Measurements from ENCODE around the gene SLC38A11. TPM values are rescaled to one million over a fixed set of nuclear protein-coding genes. Genes with fewer than 3 reads are reported as not detected.
"Not testable (repeated sequence)": the region's sequence is repeated elsewhere in the genome, so short reads cannot be mapped to it uniquely, and the experiment has no call there.

Gene SLC38A11
- total RNA-seq, 1 experiment from 2014 or later = not detected

DNA sequence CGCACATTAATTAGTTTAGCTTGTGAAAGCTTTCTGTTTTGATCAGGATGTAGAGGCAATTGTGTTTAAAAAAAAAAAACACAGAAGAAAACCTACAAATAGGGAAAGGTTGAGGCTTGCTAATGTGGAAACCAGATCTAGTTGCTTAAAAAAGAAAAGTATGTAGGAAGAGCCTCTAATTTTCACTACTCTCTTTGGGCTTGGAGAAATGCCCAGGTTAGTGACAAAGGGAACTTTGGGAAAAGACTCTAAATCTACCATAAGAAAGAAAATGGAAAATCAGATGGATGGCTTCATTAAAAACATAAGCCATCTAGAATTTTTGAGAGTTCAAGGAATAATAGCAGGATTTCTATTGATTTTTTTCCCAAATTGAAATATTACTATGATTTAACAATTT, 47.3 kb upstream of the SLC38A11 start:
- no peaks in the 10 kb centered on the region for H3K79me2 ChIP-seq (ENCODE audit: insufficient read depth, low read length)
- 0 out of 2 replicates have a peak, but pooled peaks cover 4% of the 10 kb centered on the region for H3K27me3 ChIP-seq (ENCODE audit: insufficient read depth, low read length)
- no peaks in the 10 kb centered on the region for H4K20me1 ChIP-seq (ENCODE audit: insufficient read depth)
- H3K9me2 ChIP-seq (ENCODE audit: insufficient read depth) = no peaks in the 10 kb centered on the region
- ChIA-PET POLR2A (no interaction called here), CTCF (interaction anchor here (1.0 kb wide), 2 partner anchors 12 to 14 kb away, joined by 4 read pairs; no protein-coding TSS in a partner anchor), RAD21 (ENCODE audit: low non-redundant PET in 1 of 2, low total read pairs in 2 of 2, uncharacterized antibody in 2 of 2, unreplicated experiment in 2 of 2) (no interaction called here)
- no TSS peak for BruUV-seq (replicated peaks)
- no peaks in the 10 kb centered on the region for H3K36me3 ChIP-seq (ENCODE audit: control insufficient read depth in 1 of 2, insufficient read depth in 2 of 2, low read length in 2 of 2)
- no peaks in the 10 kb centered on the region for H3K9me3 ChIP-seq (ENCODE audit: control insufficient read depth in 1 of 2, insufficient read depth in 1 of 2, low read depth in 1 of 2, low read length in 2 of 2)
- DNase-seq (ENCODE audit: low read depth, low spot score) (no peak), ATAC-seq (no peak)
- no peak overlapping the region for H3K4me3 ChIP-seq (replicated peaks in 1 of 2; ENCODE audit: low read depth in 1 of 2, low read length in 2 of 2)
- H2AFZ ChIP-seq (ENCODE audit: low read depth, low read length, poor library complexity, severe bottlenecking) = no peak overlapping the region
- intact Hi-C loops (cut with micrococcal nuclease) = loop anchor here (5.0 kb wide), 1 partner anchor 200 kb away; the partner anchor contains the start of gene SCN3A
- H3K9ac ChIP-seq (ENCODE audit: low read length) = no peak overlapping the region
- no peaks in the 10 kb centered on the region for H3K4me1 ChIP-seq (ENCODE audit: control insufficient read depth in 1 of 2, insufficient read depth in 2 of 2, low read length in 2 of 2)
- no peak for TF ChIP-seq ZBTB33 (IDR thresholded peaks at IDR 0.05; ENCODE audit: extremely low read depth, insufficient replicate concordance, low read length)
- TF ChIP-seq POLR2AphosphoS5 (IDR thresholded peaks at IDR 0.05; ENCODE audit: low read depth, low read length) = no peak
- no peak for TF ChIP-seq TCF7L2 (IDR thresholded peaks at IDR 0.05; ENCODE audit: borderline replicate concordance, extremely low read depth, insufficient read depth, insufficient read length)
- no peak for TF ChIP-seq FOSL1 (IDR thresholded peaks at IDR 0.05; ENCODE audit: low read depth)
- TF ChIP-seq JUND (IDR thresholded peaks at IDR 0.05) = no peak
- TF ChIP-seq ELF1 (IDR thresholded peaks at IDR 0.05; ENCODE audit: borderline replicate concordance, low read depth) = no peak
- TF ChIP-seq CBX3 (IDR thresholded peaks at IDR 0.05; ENCODE audit: low read depth) = no peak
- TF ChIP-seq SP1 (IDR thresholded peaks at IDR 0.05; ENCODE audit: low read depth) = no peak
- TF ChIP-seq EGR1 (IDR thresholded peaks at IDR 0.05; ENCODE audit: low read depth) = no peak
- H3K4me2 ChIP-seq (ENCODE audit: low read length) = no peak overlapping the region
- no peak overlapping the region for H3K27ac ChIP-seq (ENCODE audit: low read depth, low read length)

DNA sequence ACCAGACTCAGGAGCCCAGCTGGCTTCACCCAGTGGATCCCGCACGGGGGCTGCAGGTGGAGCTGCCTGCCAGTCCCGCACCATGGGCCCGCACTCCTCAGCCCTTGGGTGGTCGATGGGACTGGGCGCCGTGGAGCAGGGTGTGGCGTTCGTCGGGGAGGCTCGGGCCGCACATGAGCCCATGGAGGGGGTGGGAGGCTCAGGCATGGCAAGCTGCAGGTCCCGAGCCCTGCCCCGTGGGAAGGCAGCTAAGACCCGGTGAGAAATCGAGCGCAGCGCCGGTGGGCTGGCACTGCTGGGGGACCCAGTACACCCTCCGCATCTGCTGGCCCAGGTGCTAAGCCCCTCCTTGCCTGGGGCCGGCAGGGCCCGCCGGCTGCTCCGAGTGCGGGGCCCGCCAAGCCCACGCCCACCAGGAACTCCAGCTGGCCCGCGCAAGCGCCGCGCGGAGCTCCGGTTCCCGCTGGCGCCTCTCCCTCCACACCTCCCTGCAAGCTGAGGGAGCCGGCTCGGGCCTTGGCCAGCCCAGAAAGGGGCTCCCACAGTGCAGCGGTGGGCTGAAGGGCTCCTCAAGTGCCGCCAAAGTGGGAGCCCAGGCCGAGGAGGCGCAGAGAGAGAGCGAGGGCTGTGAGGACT, 39.5 kb upstream of the SLC38A11 start:
- RAD21 ChIA-PET (ENCODE audit: low non-redundant PET in 1 of 2, low total read pairs in 2 of 2, uncharacterized antibody in 2 of 2, unreplicated experiment in 2 of 2); H4K20me1 ChIP-seq (ENCODE audit: insufficient read depth); H3K9me3 ChIP-seq (ENCODE audit: control insufficient read depth in 1 of 2, insufficient read depth in 1 of 2, low read depth in 1 of 2, low read length in 2 of 2); H3K27ac ChIP-seq (ENCODE audit: low read depth, low read length); BruUV-seq (replicated peaks); POLR2A ChIA-PET; H3K4me2 ChIP-seq (ENCODE audit: low read length); H3K9ac ChIP-seq (ENCODE audit: low read length); DNase-seq (ENCODE audit: low read depth, low spot score); H2AFZ ChIP-seq (ENCODE audit: low read depth, low read length, poor library complexity, severe bottlenecking); H3K4me3 ChIP-seq (replicated peaks in 1 of 2; ENCODE audit: low read depth in 1 of 2, low read length in 2 of 2); H3K9me2 ChIP-seq (ENCODE audit: insufficient read depth); CTCF ChIA-PET; ATAC-seq; H3K4me1 ChIP-seq (ENCODE audit: control insufficient read depth in 1 of 2, insufficient read depth in 2 of 2, low read length in 2 of 2); H3K36me3 ChIP-seq (ENCODE audit: control insufficient read depth in 1 of 2, insufficient read depth in 2 of 2, low read length in 2 of 2); H3K27me3 ChIP-seq (ENCODE audit: insufficient read depth, low read length); H3K79me2 ChIP-seq (ENCODE audit: insufficient read depth, low read length): not testable (repeated sequence)
- intact Hi-C loops (cut with micrococcal nuclease) = loop anchor here (5.0 kb wide), 2 partner anchors 257 to 298 kb away; no protein-coding TSS in a partner anchor

Data from HCT116 (cell line).